Colonic mucosa (tissue), 4 donors: ENCODE results near the gene BCL11A. TPM values are rescaled to one million over a fixed set of nuclear protein-coding genes. Genes with fewer than 3 reads are reported as not detected.

Source experiments
- DNase-seq: peaks from one replicate; pipeline ENCODE4 v3.0.0-alpha.2; 2020
- H3K27ac ChIP-seq: fragments of 200-600 bp; one replicate; pipeline ENCODE4 v1.8.0; 2021
- H3K27me3 ChIP-seq: fragments of 200-600 bp; one replicate; pipeline ENCODE4 v1.8.0; 2021
- H3K36me3 ChIP-seq: fragments of 200-600 bp; one replicate; pipeline ENCODE4 v1.8.0; 2021
- H3K4me1 ChIP-seq: fragments of 200-600 bp; one replicate; pipeline ENCODE4 v1.8.0; 2021; ENCODE audit warnings: mild to moderate bottlenecking
- H3K4me3 ChIP-seq: fragments of 200-600 bp; one replicate; pipeline ENCODE4 v1.8.0; 2021
- H3K9ac ChIP-seq, 2 donors: one replicate each; pipeline ENCODE4 v1.7.0; 2013; ENCODE audit warnings: control low read depth in 2 of 2, low read depth in 2 of 2, low read length in 2 of 2
- H3K9me3 ChIP-seq: fragments of 200-600 bp; one replicate; pipeline ENCODE4 v1.8.0; 2021
- CTCF ChIP-seq: fragments of 200-600 bp; IDR thresholded peaks from one replicate; pipeline ENCODE4 v1.8.0; 2022; ENCODE audit warnings: antibody characterized with exemption, mild to moderate bottlenecking
- intact Hi-C: fragments of 100-400 bp; cut with DNase I; formaldehyde crosslinking; loops from one replicate; pipeline ENCODE4 v1.14.1; 2022
- total RNA-seq, 2 donors: library from RNA; stranded (reverse); fragmentation: NEBNext Ultra II Directional in 1 of 2; extraction: Animal tissue kit (Norgen Biotek cat#: 25700) in 1 of 2; gene quantifications; one replicate each; pipeline ENCODE4 v1.2.1, GENCODE V29; 2021
- donor health status: healthy.
- donor health status: DM: no; HTN: no; CAD: no.
- donor health status: DM: no; HTN: no; CAD: no.

The BCL11A gene
- total RNA-seq, 2 donors from 2014 or later, result 22.9 to 27.1 TPM

GRCh38 chr2:60536746-60537145 lies 16.7 kb downstream of the BCL11A start:
- no peak for DNase-seq
- Histone ChIP-seq H3K9ac (no peak overlapping the region), H3K27ac (no peak overlapping the region), H3K4me3 (no peak overlapping the region), H3K27me3 (no peaks in the 10 kb centered on the region), H3K9me3 (no peaks in the 10 kb centered on the region), H3K36me3 (no peaks in the 10 kb centered on the region), H3K4me1 (no peaks in the 10 kb centered on the region)
- no peak for TF ChIP-seq CTCF
- intact Hi-C loops, result no loop called here

GRCh38 chr2:60535685-60536312 lies 17.7 kb downstream of the BCL11A start:
- Histone ChIP-seq H3K36me3 (no peaks in the 10 kb centered on the region), H3K27ac (peak overlapping the region; percentile 16), H3K9ac (no peak overlapping the region), H3K4me1 (no peaks in the 10 kb centered on the region), H3K27me3 (no peaks in the 10 kb centered on the region), H3K9me3 (no peaks in the 10 kb centered on the region), H3K4me3 (no peak overlapping the region)
- intact Hi-C loops, result no loop called here
- no peak for TF ChIP-seq CTCF
- no peak for DNase-seq

GRCh38 chr2:60534892-60535684 lies 18.4 kb downstream of the BCL11A start:
- intact Hi-C loops, result no loop called here
- no peak for DNase-seq

GRCh38 chr2:60534052-60534685 lies 19.3 kb downstream of the BCL11A start:
- no peaks in the 10 kb centered on the region for H3K36me3 ChIP-seq
- H3K4me1 ChIP-seq, result peaks cover under 1% of the 10 kb centered on the region
- no peak overlapping the region for H3K4me3 ChIP-seq
- peak overlapping the region in 1 of 2 donors; percentile 38 for H3K9ac ChIP-seq
- intact Hi-C loops, result no loop called here
- no peaks in the 10 kb centered on the region for H3K27me3 ChIP-seq
- no peak overlapping the region for H3K27ac ChIP-seq
- no peak for TF ChIP-seq CTCF
- DNase-seq, result no peak
- no peaks in the 10 kb centered on the region for H3K9me3 ChIP-seq

More at GRCh38 chr2:60534892-60535684, 18.4 kb downstream of the BCL11A start:
- H3K9me3 ChIP-seq, result no peaks in the 10 kb centered on the region
- no peak for TF ChIP-seq CTCF
- no peak overlapping the region for H3K9ac ChIP-seq
- peak overlapping the region; percentile 16 for H3K27ac ChIP-seq
- no peaks in the 10 kb centered on the region for H3K27me3 ChIP-seq
- H3K4me1 ChIP-seq, result no peaks in the 10 kb centered on the region
- H3K4me3 ChIP-seq, result no peak overlapping the region
- H3K36me3 ChIP-seq, result no peaks in the 10 kb centered on the region

- Histone ChIP-seq H3K36me3 (no peaks in the 10 kb centered on the region), H3K27me3 (no peaks in the 10 kb centered on the region), H3K4me1 (peaks cover 4% of the 10 kb centered on the region), H3K9ac (peak overlapping the region in 1 of 2 donors; percentile 39), H3K27ac (no peak overlapping the region), H3K4me3 (no peak overlapping the region), H3K9me3 (no peaks in the 10 kb centered on the region)
- intact Hi-C loops, result no loop called here
- TF ChIP-seq CTCF, result no peak
- no peak for DNase-seq
These were observed 20.1 kb downstream of the BCL11A start for GRCh38 chr2:60533101-60534051.
